Right lobe of liver (tissue), 6 donors: ENCODE data around the gene DUSP22. TPM values are rescaled to one million over a fixed set of nuclear protein-coding genes. Genes with fewer than 3 reads are reported as not detected.

Experiments used
- ATAC-seq, 4 donors: fragments of 200-7000 bp; cut with Tn5 transposase; one replicate each; pipeline ENCODE4 v1.9.1; 2020; ENCODE audit warnings: mild to moderate bottlenecking in 4 of 4, moderate library complexity in 4 of 4
- DNase-seq, 3 donors: peaks; one replicate each; pipeline ENCODE4 v3.0.0-alpha.2; 2020
- H3K27ac ChIP-seq, 3 donors: fragments of 200-600 bp; one replicate each; pipeline ENCODE4 v1.8.0; 2022
- H3K27me3 ChIP-seq, 2 donors: fragments of 200-600 bp; one replicate each; pipeline ENCODE4 v1.8.0; 2022
- H3K36me3 ChIP-seq, 4 donors: fragments of 200-600 bp; sonication (generic) in 1 of 4; one replicate each; pipeline versions ENCODE4 v1.5.1 to v1.8.0; 2017 to 2022; ENCODE audit warnings: control low read depth in 1 of 4
- H3K4me1 ChIP-seq, 4 donors: fragments of 200-600 bp; sonication (generic) in 1 of 4; one replicate each; pipeline versions ENCODE4 v1.5.1 to v1.8.0; 2017 to 2022; ENCODE audit warnings: control low read depth in 1 of 4
- H3K4me3 ChIP-seq, 3 donors: fragments of 200-600 bp; one replicate each; pipeline ENCODE4 v1.8.0; 2022
- H3K9me3 ChIP-seq, 4 donors: fragments of 200-600 bp; sonication (generic) in 1 of 4; one replicate each; pipeline versions ENCODE4 v1.5.1 to v1.8.0; 2017 to 2022; ENCODE audit warnings: control low read depth in 1 of 4
- CTCF ChIP-seq, 4 donors: fragments of 200-600 bp in 3 of 4; fragments of 450-650 bp in 1 of 4; IDR thresholded peaks; one replicate each; pipeline versions ENCODE4 v1.5.1 to v1.8.0; 2016 to 2022; ENCODE audit warnings: antibody characterized with exemption in 4 of 4, mild to moderate bottlenecking in 2 of 4
- POLR2A ChIP-seq: fragments of 450-650 bp; IDR thresholded peaks from one replicate; pipeline ENCODE4 v1.6.1; 2017; ENCODE audit warnings: antibody characterized with exemption, mild to moderate bottlenecking
- WGBS: methylation state at CpG from one replicate; pipeline ENCODE4 v1.1.6; 2018; ENCODE audit warnings: low coverage, low lambda C conversion rate; ENCODE audit not compliant: insufficient coverage; ENCODE audit errors: missing lambda C conversion rate; 5-methylcytosine and 5-hydroxymethylcytosine counted together
- intact Hi-C, 2 donors: fragments of 100-400 bp; cut with DNase I; formaldehyde crosslinking; loops; one replicate each; pipeline versions ENCODE4 v1.11.2 to v1.14.1; 2022
- total RNA-seq, 6 experiments: library from RNA; depleted of rRNA in 2 of 6; stranded (reverse); fragments of >200 nt in 2 of 6; fragmentation: NEBNext Ultra II Directional in 3 of 6; extraction: Animal tissue kit (Norgen Biotek cat#: 25700) in 3 of 6; gene quantifications; one replicate each; pipeline versions ENCODE4 v1.1.0 to v1.2.4, GENCODE V29; 2016 to 2023
- donor health status: DM: no; HTN: yes; CAD: no.
- donor health status: DM: no; HTN: no; CAD: no.
- donor health status: DM: no; HTN: no; CAD: no.
- donor health status: DM: no; HTN: yes; CAD: no.
- donor health status: DM: no; HTN: yes; CAD: no.

Gene DUSP22
- total RNA-seq, 6 experiments from 2014 or later: 20.6 to 24.8 (median 21.3) TPM

- WGBS: 33% methylated on average over 6 of the region's 6 CpGs
- DNase-seq: no peak
- Histone ChIP-seq H3K9me3 (no peaks in the 10 kb centered on the region), H3K4me1 (peaks cover 0 to 11% (median 0%) of the 10 kb centered on the region in 4 donors), H3K4me3 (no peak overlapping the region), H3K27ac (no peak overlapping the region), H3K36me3 (no peaks in the 10 kb centered on the region), H3K27me3 (no peaks in the 10 kb centered on the region)
- intact Hi-C loops: no loop called here
- ATAC-seq: no peak
- no peak for TF ChIP-seq POLR2A
- no peak for TF ChIP-seq CTCF (IDR thresholded peaks at IDR 0.05)
Measured at GRCh38 chr6:297571-298232, 5.4 kb downstream of the DUSP22 start.

GRCh38 chr6:298233-299103 lies 6.2 kb downstream of the DUSP22 start:
- Histone ChIP-seq H3K4me1 (peaks cover 0 to 11% (median 0%) of the 10 kb centered on the region in 4 donors), H3K27me3 (no peaks in the 10 kb centered on the region), H3K4me3 (no peak overlapping the region), H3K27ac (no peak overlapping the region), H3K36me3 (no peaks in the 10 kb centered on the region), H3K9me3 (no peaks in the 10 kb centered on the region)
- 43% methylated on average over 11 of the region's 11 CpGs for whole genome bisulfite sequencing
- intact Hi-C loops: no loop called here
- DNase-seq: no peak
- TF ChIP-seq CTCF (IDR thresholded peaks at IDR 0.05): no peak
- no peak for TF ChIP-seq POLR2A
- peak; percentile 45 to 68 (median 52) for ATAC-seq

- ATAC-seq: no peak
- Histone ChIP-seq H3K36me3 (no peaks in the 10 kb centered on the region), H3K27ac (no peak overlapping the region), H3K4me1 (peaks cover 0 to 4% (median 0%) of the 10 kb centered on the region in 4 donors), H3K4me3 (no peak overlapping the region), H3K27me3 (no peaks in the 10 kb centered on the region), H3K9me3 (no peaks in the 10 kb centered on the region)
- intact Hi-C loops: no loop called here
- peak in 1 of 3 donors; percentile 52 for DNase-seq
- 63% methylated on average over 10 of the region's 10 CpGs for WGBS
- TF ChIP-seq CTCF (IDR thresholded peaks at IDR 0.05) (no peak), POLR2A (no peak)
Measured at GRCh38 chr6:299104-299980, 7.1 kb downstream of the DUSP22 start.

GRCh38 chr6:300026-300425 lies 7.7 kb downstream of the DUSP22 start:
- H3K4me1 ChIP-seq: no peaks in the 10 kb centered on the region
- H3K9me3 ChIP-seq: no peaks in the 10 kb centered on the region
- H3K4me3 ChIP-seq: no peak overlapping the region
- no peaks in the 10 kb centered on the region for H3K27me3 ChIP-seq
- WGBS: 67% methylated on average over 6 of the region's 6 CpGs
- H3K27ac ChIP-seq: no peak overlapping the region
- intact Hi-C loops: no loop called here
- no peaks in the 10 kb centered on the region for H3K36me3 ChIP-seq
- DNase-seq: peak in 1 of 3 donors; percentile 15
- TF ChIP-seq CTCF (IDR thresholded peaks at IDR 0.05): no peak
- no peak for TF ChIP-seq POLR2A
- ATAC-seq: no peak
